Ovary (tissue), 3 donors: ENCODE data around the gene SLC35D2.

Experiments used
- EP300 ChIP-seq: sonication (generic); formaldehyde crosslinking; IDR thresholded peaks from one replicate; pipeline ENCODE4 v1.6.1; 2017; ENCODE audit warnings: antibody characterized with exemption
- POLR2A ChIP-seq: fragments of 450-650 bp; IDR thresholded peaks from one replicate; pipeline ENCODE4 v1.6.1; 2017; ENCODE audit warnings: antibody characterized with exemption, mild to moderate bottlenecking, moderate library complexity
- TF ChIP-seq, protein P1 (sequence below), 3 donors: fragments of 450-650 bp in 2 of 3; fragments of 200-600 bp in 1 of 3; IDR thresholded peaks; one replicate each; pipeline versions ENCODE4 v1.5.1 to v1.8.0; 2016 to 2022; ENCODE audit warnings: antibody characterized with exemption in 3 of 3, mild to moderate bottlenecking in 1 of 3
- donor health status: DM: no; HTN: no; CAD: no.

DNA sequence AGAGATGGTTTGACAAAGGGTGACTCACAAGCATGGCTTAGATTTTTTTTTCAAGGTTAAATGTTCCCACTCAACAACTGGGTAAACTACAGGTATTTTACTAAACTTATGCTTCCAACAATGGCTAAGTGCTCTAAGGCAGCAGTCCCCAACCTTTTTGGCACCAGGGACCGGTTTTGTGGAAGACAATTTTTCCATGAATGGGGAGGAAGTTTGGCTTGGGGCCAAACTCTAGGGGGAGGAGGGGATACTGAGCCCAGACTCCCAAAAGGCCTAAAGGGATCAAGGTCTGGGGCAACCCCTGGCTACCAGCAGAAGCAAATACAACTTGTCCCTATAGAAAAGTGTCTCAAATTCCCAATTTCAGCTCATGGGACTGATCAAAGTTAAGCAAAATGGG is 49.6 kb downstream of the SLC35D2 start:
- TF ChIP-seq, protein P1, sequence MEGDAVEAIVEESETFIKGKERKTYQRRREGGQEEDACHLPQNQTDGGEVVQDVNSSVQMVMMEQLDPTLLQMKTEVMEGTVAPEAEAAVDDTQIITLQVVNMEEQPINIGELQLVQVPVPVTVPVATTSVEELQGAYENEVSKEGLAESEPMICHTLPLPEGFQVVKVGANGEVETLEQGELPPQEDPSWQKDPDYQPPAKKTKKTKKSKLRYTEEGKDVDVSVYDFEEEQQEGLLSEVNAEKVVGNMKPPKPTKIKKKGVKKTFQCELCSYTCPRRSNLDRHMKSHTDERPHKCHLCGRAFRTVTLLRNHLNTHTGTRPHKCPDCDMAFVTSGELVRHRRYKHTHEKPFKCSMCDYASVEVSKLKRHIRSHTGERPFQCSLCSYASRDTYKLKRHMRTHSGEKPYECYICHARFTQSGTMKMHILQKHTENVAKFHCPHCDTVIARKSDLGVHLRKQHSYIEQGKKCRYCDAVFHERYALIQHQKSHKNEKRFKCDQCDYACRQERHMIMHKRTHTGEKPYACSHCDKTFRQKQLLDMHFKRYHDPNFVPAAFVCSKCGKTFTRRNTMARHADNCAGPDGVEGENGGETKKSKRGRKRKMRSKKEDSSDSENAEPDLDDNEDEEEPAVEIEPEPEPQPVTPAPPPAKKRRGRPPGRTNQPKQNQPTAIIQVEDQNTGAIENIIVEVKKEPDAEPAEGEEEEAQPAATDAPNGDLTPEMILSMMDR (IDR thresholded peaks at IDR 0.05): no peak
- no peak for TF ChIP-seq POLR2A
- TF ChIP-seq EP300: no peak
